Tibial artery (tissue), 4 donors: ENCODE measurements around the gene TMEM167A.

Source experiments
- DNase-seq, 2 donors: peaks; one replicate each; pipeline ENCODE4 v3.0.0-alpha.2; 2019
- H3K27ac ChIP-seq, 2 donors: fragments of 200-600 bp; sonication (generic) in 1 of 2; 1 replicate in 1 of 2; 2 replicates in 1 of 2; pipeline ENCODE4 v1.5.1; 2018 to 2019; ENCODE audit warnings: mild to moderate bottlenecking in 1 of 2
- H3K27me3 ChIP-seq, 2 donors: fragments of 200-600 bp; sonication (generic) in 1 of 2; one replicate each; pipeline versions ENCODE4 v1.5.1 to v1.6.0; 2016 to 2019
- H3K36me3 ChIP-seq, 3 donors: fragments of 200-600 bp; sonication (generic) in 2 of 3; one replicate each; pipeline ENCODE4 v1.5.1; 2016 to 2019; ENCODE audit warnings: mild to moderate bottlenecking in 2 of 3
- H3K4me1 ChIP-seq, 4 donors: fragments of 200-600 bp; sonication (generic) in 2 of 4; 1 replicate in 3 of 4; 2 replicates in 1 of 4; pipeline ENCODE4 v1.5.1; 2016 to 2019
- H3K4me3 ChIP-seq, 2 donors: fragments of 200-600 bp; sonication (generic) in 1 of 2; 1 replicate in 1 of 2; 2 replicates in 1 of 2; pipeline ENCODE4 v1.5.1; 2018 to 2019; ENCODE audit warnings: mild to moderate bottlenecking in 2 of 2
- H3K9me3 ChIP-seq, 3 donors: fragments of 200-600 bp; sonication (generic) in 1 of 3; one replicate each; pipeline ENCODE4 v1.5.1; 2016 to 2019
- CTCF ChIP-seq, 2 experiments: fragments of 200-600 bp in 1 of 2; fragments of 450-650 bp in 1 of 2; IDR thresholded peaks; one replicate each; pipeline ENCODE4 v1.5.1; 2017 to 2019; ENCODE audit warnings: antibody characterized with exemption in 2 of 2, mild to moderate bottlenecking in 1 of 2, moderate library complexity in 1 of 2
- intact Hi-C: fragments of 100-400 bp; cut with DNase I; formaldehyde crosslinking; loops from one replicate; pipeline ENCODE4 v1.15.0; 2023; ENCODE audit warnings: low total_unique reads

Gene TMEM167A

DNA sequence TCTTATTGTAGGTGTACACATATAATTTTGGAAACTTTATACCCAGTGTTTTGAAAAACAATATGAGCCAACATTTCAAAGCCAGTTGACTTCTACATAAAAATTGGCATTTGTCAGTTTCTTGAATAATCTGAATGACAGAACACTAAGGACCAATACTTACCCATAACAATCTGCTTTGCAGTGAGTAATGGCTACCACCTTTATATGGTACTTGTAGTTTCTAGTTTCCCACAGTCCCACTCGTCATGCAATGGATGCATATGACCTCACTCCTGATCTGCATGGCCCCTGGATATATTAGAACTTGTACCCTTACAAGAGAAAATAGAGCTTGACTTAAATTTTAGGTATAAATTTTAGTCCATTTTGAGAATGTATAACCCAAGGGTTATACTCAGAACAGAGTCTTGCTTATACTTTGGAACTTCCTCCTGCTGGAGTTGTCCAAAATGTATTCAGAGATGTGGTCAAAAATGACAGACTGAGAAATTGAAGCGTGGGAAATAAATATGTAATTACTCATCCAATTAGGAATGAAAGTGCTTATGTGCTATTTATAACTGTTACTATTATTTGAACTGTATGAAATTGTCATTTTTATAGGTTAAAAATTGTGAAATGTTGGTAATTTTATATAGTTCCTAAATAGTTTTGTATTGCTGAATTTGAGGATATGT lies 19.6 kb upstream of the TMEM167A start:
- peaks cover 0 to 24% (median 0%) of the 10 kb centered on the region in 4 donors for H3K4me1 ChIP-seq
- H3K4me3 ChIP-seq, result no peak overlapping the region
- intact Hi-C loops, result no loop called here
- DNase-seq, result no peak
- no peak for TF ChIP-seq CTCF (IDR thresholded peaks at IDR 0.05)
- H3K27ac ChIP-seq, result no peak overlapping the region
- no peaks in the 10 kb centered on the region for H3K36me3 ChIP-seq
- H3K9me3 ChIP-seq, result peaks cover 0 to 15% (median 0%) of the 10 kb centered on the region in 3 donors
- H3K27me3 ChIP-seq, result no peaks in the 10 kb centered on the region

- Histone ChIP-seq H3K36me3 (peaks cover 0 to 3% (median 0%) of the 10 kb centered on the region in 3 donors), H3K4me3 (no peak overlapping the region), H3K9me3 (peaks cover 0 to 15% (median 0%) of the 10 kb centered on the region in 3 donors), H3K27me3 (no peaks in the 10 kb centered on the region), H3K27ac (peak overlapping the region in 1 of 2 donors; percentile 11), H3K4me1 (peaks cover 0 to 24% (median 0%) of the 10 kb centered on the region in 4 donors)
- no peak for TF ChIP-seq CTCF (IDR thresholded peaks at IDR 0.05)
- DNase-seq, result peak in 1 of 2 donors; percentile 71
- intact Hi-C loops, result no loop called here
Measured at GRCh38 chr5:83095957-83096539, 18.9 kb upstream of the TMEM167A start.

- DNase-seq, result no peak
- peaks cover 0 to 24% (median 0%) of the 10 kb centered on the region in 4 donors for H3K4me1 ChIP-seq
- peaks cover 0 to 15% (median 0%) of the 10 kb centered on the region in 3 donors for H3K9me3 ChIP-seq
- intact Hi-C loops, result no loop called here
- no peak for TF ChIP-seq CTCF (IDR thresholded peaks at IDR 0.05)
- no peaks in the 10 kb centered on the region for H3K27me3 ChIP-seq
- H3K36me3 ChIP-seq, result peaks cover 0 to 4% (median 0%) of the 10 kb centered on the region in 3 donors
- H3K4me3 ChIP-seq, result no peak overlapping the region
- peak overlapping the region in 1 of 2 donors; percentile 11 for H3K27ac ChIP-seq
Measured at GRCh38 chr5:83095163-83095956, 18.2 kb upstream of the TMEM167A start.

- no peak for DNase-seq
- intact Hi-C loops, result no loop called here
Measured at GRCh38 chr5:83093692-83094091, 16.5 kb upstream of the TMEM167A start.

More at GRCh38 chr5:83093692-83094091, 16.5 kb upstream of the TMEM167A start:
- peaks cover 0 to 15% (median 0%) of the 10 kb centered on the region in 3 donors for H3K9me3 ChIP-seq
- H3K36me3 ChIP-seq, result peaks cover 0 to 4% (median 0%) of the 10 kb centered on the region in 3 donors
- TF ChIP-seq CTCF (IDR thresholded peaks at IDR 0.05), result no peak
- H3K27me3 ChIP-seq, result no peaks in the 10 kb centered on the region
- no peak overlapping the region for H3K27ac ChIP-seq
- no peak overlapping the region for H3K4me3 ChIP-seq
- peaks cover 0 to 19% (median 0%) of the 10 kb centered on the region in 4 donors for H3K4me1 ChIP-seq
